Smooth muscle cell (in vitro differentiated cells): ENCODE results near the gene IYD. TPM values are rescaled to one million over a fixed set of nuclear protein-coding genes. Genes with fewer than 3 reads are reported as not detected.

Experiments
- DNase-seq: peaks from one replicate; lab custom pipeline; 2025; ENCODE audit not compliant: unreplicated experiment; lab: John Stamatoyannopoulos, UW
- H2AFZ ChIP-seq: fragments of 200-600 bp; sonication (generic); 2 replicates; pipeline ENCODE4 v1.6.0; 2016; ENCODE audit warnings: antibody characterized with exemption, low read depth, mild to moderate bottlenecking
- H3F3A ChIP-seq: fragments of 200-600 bp; sonication (generic); 2 replicates; pipeline ENCODE4 v1.6.0; 2017; ENCODE audit warnings: antibody characterized with exemption, low read depth
- H3K27ac ChIP-seq: fragments of 200-600 bp; sonication (generic); 2 replicates; pipeline ENCODE4 v1.5.1; 2016; ENCODE audit warnings: low read depth, mild to moderate bottlenecking
- H3K27me3 ChIP-seq: fragments of 200-600 bp; sonication (generic); 2 replicates; pipeline ENCODE4 v1.6.1; 2016; ENCODE audit warnings: low read depth, mild to moderate bottlenecking
- H3K36me3 ChIP-seq: fragments of 200-600 bp; sonication (generic); 2 replicates; pipeline ENCODE4 v1.5.1; 2016; ENCODE audit warnings: low read depth
- H3K4me1 ChIP-seq: fragments of 200-600 bp; sonication (generic); 2 replicates; pipeline ENCODE4 v1.5.1; 2016; ENCODE audit warnings: low read depth
- H3K4me2 ChIP-seq: fragments of 200-600 bp; sonication (generic); 2 replicates; pipeline ENCODE4 v1.6.0; 2016; ENCODE audit warnings: mild to moderate bottlenecking
- H3K4me3 ChIP-seq: fragments of 200-600 bp; sonication (generic); 2 replicates; pipeline ENCODE4 v1.5.1; 2016; ENCODE audit warnings: mild to moderate bottlenecking
- H3K79me2 ChIP-seq: fragments of 200-600 bp; sonication (generic); 2 replicates; pipeline ENCODE4 v1.6.0; 2016; ENCODE audit warnings: low read depth, mild to moderate bottlenecking
- H3K9ac ChIP-seq: fragments of 200-600 bp; sonication (generic); 2 replicates; pipeline ENCODE4 v1.6.0; 2016; ENCODE audit warnings: low read depth
- H3K9me3 ChIP-seq: fragments of 200-600 bp; sonication (generic); replicated peaks from 2 replicates; pipeline ENCODE4 v1.5.1; 2016; ENCODE audit warnings: low read depth
- H4K20me1 ChIP-seq: fragments of 200-600 bp; sonication (generic); 2 replicates; pipeline ENCODE4 v1.6.0; 2016; ENCODE audit warnings: low read depth
- WGBS: methylation state at CpG from one replicate; pipeline ENCODE4 v1.1.7; 2016; ENCODE audit warnings: low lambda C conversion rate; 5-methylcytosine and 5-hydroxymethylcytosine counted together
- polyA plus RNA-seq: library from polyadenylated mRNA; unstranded; fragments of >200 nt; fragmentation: Nextera tagmentation; extraction: Ambion mirVana; gene quantifications from 2 replicates; pipeline ENCODE4 v1.2.1, GENCODE V29; 2016
- total RNA-seq: library from RNA; depleted of rRNA; stranded (reverse); fragments of >200 nt; gene quantifications from 2 replicates; pipeline ENCODE4 v1.2.3, GENCODE V29; 2014
- TF ChIP-seq, protein P1 (sequence below): fragments of 200-600 bp; sonication (generic); IDR thresholded peaks from 2 replicates; pipeline ENCODE4 v1.5.1; 2017; ENCODE audit warnings: borderline replicate concordance, mild to moderate bottlenecking, antibody characterized with exemption; ENCODE audit not compliant: insufficient read depth, poor library complexity, severe bottlenecking

The IYD gene
- total and polyA plus RNA-seq, 2 experiments from 2014 or later, result not detected

DNA sequence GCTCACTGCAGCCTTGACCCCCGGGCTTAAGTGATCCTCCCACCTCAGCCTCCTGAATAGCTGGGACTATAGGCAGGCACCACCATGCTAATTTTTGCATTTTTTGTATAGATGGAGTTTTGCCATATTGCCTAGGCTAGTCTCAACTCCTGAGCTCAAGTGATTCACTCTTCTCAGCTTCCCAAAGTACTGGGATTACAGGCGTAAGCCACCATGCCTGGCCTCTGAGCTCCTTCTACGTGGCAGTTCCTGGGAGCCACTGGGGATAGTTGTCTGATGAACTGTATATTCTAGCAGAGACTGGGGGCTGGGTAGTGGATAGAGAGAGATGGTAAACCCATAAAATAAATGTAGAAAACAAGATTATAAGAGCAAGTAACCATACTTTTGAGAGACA, 26.1 kb downstream of the IYD start:
- no peaks in the 10 kb centered on the region for H3F3A ChIP-seq
- WGBS, result 46% methylated on average over 3 of the region's 3 CpGs
- H2AFZ ChIP-seq, result no peak overlapping the region
- DNase-seq, result no peak
- H3K9me3 ChIP-seq, result no peaks in the 10 kb centered on the region
- H3K27me3 ChIP-seq, result peaks cover 56% of the 10 kb centered on the region
- no peak overlapping the region for H3K4me2 ChIP-seq
- H3K4me1 ChIP-seq, result no peaks in the 10 kb centered on the region
- no peak overlapping the region for H3K4me3 ChIP-seq
- H4K20me1 ChIP-seq, result no peaks in the 10 kb centered on the region
- no peaks in the 10 kb centered on the region for H3K79me2 ChIP-seq
- H3K36me3 ChIP-seq, result no peaks in the 10 kb centered on the region
- no peak overlapping the region for H3K9ac ChIP-seq
- no peak overlapping the region for H3K27ac ChIP-seq
- TF ChIP-seq, protein P1, sequence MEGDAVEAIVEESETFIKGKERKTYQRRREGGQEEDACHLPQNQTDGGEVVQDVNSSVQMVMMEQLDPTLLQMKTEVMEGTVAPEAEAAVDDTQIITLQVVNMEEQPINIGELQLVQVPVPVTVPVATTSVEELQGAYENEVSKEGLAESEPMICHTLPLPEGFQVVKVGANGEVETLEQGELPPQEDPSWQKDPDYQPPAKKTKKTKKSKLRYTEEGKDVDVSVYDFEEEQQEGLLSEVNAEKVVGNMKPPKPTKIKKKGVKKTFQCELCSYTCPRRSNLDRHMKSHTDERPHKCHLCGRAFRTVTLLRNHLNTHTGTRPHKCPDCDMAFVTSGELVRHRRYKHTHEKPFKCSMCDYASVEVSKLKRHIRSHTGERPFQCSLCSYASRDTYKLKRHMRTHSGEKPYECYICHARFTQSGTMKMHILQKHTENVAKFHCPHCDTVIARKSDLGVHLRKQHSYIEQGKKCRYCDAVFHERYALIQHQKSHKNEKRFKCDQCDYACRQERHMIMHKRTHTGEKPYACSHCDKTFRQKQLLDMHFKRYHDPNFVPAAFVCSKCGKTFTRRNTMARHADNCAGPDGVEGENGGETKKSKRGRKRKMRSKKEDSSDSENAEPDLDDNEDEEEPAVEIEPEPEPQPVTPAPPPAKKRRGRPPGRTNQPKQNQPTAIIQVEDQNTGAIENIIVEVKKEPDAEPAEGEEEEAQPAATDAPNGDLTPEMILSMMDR, result no peak

DNA sequence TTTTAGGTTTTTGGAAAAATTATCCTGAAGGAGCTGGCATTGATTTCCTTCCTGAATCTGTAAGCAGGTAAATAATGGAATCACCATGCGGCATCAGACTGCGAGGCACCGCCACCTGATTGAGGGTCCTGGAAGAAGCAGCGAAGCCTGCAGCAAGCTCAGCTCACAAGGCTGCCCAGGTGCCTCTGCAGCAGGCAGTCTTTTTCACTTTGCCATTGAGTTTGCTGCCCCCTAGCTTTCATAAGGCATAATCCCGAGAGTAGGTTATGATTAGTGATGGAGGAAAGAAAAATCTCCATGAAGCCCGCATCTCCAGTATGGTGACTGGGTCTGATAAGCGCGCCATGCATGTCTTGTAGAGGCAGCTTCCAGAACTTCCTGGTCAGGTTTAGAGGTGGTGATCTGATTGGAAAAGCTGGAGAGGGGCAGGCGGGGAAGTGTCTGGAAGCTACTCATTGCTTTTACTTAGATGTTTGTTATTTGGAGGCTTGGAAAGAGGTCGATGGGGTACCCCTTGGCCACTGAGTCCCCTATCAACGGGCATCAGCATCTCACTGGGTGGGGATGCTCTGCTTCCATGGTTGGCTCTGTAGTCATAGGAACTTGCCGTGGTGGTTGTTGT, 26.7 kb downstream of the IYD start:
- H3K4me3 ChIP-seq, result no peak overlapping the region
- H3K9ac ChIP-seq, result no peak overlapping the region
- no peak overlapping the region for H2AFZ ChIP-seq
- DNase-seq, result no peak
- no peaks in the 10 kb centered on the region for H3F3A ChIP-seq
- H3K36me3 ChIP-seq, result no peaks in the 10 kb centered on the region
- TF ChIP-seq, protein P1, result peak; percentile 62
- WGBS, result 46% methylated on average over 12 of the region's 12 CpGs
- peak overlapping the region; percentile 25 for H3K4me2 ChIP-seq
- no peaks in the 10 kb centered on the region for H3K9me3 ChIP-seq
- no peaks in the 10 kb centered on the region for H4K20me1 ChIP-seq
- no peaks in the 10 kb centered on the region for H3K4me1 ChIP-seq
- H3K27me3 ChIP-seq, result peaks cover 55% of the 10 kb centered on the region
- no peaks in the 10 kb centered on the region for H3K79me2 ChIP-seq
- H3K27ac ChIP-seq, result no peak overlapping the region

DNA sequence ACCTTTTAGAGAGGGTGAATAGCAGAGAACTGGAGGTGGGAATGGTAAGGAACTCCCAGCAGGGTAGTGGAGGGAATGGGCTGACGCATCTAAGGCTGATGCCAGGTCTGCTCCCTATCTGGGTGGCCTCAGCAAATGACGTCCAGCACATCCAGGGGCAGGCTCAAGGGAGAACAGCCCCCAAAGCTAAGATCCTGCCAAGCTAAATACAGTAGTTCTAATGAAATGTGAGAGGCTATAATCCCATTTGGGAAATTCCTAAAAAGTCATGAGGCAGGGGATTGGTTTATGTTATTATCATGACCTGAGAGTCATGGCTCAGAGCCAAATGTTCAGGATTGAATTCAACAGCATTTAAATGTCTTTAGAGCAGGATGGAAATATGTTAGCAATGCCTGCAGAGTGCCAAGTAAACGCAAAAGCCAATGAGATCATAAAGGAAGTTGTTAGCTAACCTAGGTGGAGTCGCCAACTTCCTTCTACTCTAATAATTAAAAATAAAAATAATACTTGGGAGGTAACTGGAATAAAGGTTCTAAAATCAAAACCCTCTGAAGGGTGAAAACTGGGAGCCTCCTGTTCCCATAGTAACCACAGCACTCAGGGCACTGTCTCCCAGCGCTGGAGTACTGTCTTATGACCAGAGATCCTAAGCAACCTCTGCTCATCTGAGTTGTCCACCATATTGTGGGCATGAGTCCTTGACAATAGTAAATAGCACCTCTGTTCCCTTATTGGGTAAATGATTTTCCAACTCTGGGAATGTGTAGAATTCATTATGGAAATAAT, 34.8 kb downstream of the IYD start:
- Histone ChIP-seq H3K9me3 (no peaks in the 10 kb centered on the region), H3F3A (no peaks in the 10 kb centered on the region), H3K4me3 (no peak overlapping the region), H3K79me2 (no peaks in the 10 kb centered on the region), H3K4me1 (no peaks in the 10 kb centered on the region), H2AFZ (no peak overlapping the region), H3K27me3 (peaks cover 53% of the 10 kb centered on the region), H3K4me2 (peak overlapping the region; percentile 20), H3K9ac (no peak overlapping the region), H3K27ac (no peak overlapping the region), H4K20me1 (no peaks in the 10 kb centered on the region), H3K36me3 (no peaks in the 10 kb centered on the region)
- no peak for DNase-seq
- WGBS, result 41% methylated on average over 5 of the region's 5 CpGs
- TF ChIP-seq, protein P1, result no peak
